HG03135 (cell line): Measurements from ENCODE around the gene APH1B.
A peak's percentile ranks its signal among the peaks of the same experiment; 100 is the strongest.

Experiments used
- ATAC-seq: cut with Tn5 transposase; IDR thresholded peaks from one replicate; pipeline ENCODE4 v1.9.1; 2021; ENCODE audit warnings: mild to moderate bottlenecking, moderate library complexity; ENCODE audit not compliant: unreplicated experiment

APH1B gene

DNA sequence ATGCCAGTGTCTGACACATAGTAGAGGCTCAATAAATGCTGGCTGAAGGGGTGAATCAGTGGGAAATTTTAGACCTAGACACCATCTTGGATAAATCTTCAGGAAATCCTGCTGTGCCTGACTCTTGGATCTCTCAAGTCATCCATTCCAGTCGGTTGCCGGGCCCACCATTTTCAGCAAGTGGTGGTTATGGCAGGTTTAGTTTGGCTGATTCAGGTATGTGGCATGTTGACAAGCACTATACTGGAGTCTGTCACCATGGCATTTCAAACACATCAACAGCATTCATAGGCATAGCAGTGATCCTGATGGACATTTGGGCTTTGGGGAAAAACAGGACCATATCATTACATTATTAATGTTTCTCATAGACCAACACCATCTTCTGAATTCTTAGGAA is 25.7 kb upstream of the APH1B start:
- ATAC-seq = no peak

DNA sequence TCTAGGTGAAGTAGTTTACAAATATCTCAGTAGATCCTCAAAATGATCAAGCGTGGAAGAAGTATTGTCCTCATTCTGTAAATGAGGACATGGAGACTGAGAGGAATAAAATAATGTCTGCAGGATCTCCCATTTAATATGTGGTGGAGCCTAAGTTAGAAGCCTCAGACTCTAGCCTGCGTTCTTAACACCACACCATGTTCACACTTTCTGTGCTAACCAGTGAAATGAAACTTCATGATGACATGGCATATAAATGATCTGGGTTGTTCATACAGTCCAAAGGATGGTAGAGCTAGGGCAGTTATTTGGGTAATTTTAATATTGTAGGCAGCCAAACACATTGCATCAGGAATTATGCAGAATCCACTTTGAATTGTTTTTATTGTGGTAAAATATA is 25.1 kb upstream of the APH1B start:
- ATAC-seq = no peak

DNA sequence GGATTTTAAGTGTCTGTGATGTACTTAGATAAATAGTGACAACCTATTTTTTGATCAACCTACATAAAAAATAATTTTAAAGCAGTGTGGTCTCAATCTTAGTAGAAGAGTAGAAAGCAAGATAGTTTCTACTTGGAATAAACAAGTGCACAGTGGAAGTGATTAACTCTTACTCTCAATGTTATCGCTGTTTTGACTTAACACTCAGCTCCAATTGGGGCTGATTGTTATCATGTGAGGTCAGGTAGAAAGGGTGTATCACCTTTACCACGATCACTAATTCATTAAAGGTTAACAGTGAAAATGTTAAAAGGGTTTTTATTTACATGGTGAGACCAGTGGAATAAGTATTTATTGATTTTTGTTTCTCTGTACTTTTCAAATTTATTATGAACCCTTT is 22.4 kb upstream of the APH1B start:
- no peak for ATAC-seq

GRCh38 chr15:63255489-63255990 is 21.9 kb upstream of the APH1B start:
- ATAC-seq = no peak

- no peak for ATAC-seq
These were observed 20.8 kb upstream of the APH1B start for GRCh38 chr15:63256433-63257274.

DNA sequence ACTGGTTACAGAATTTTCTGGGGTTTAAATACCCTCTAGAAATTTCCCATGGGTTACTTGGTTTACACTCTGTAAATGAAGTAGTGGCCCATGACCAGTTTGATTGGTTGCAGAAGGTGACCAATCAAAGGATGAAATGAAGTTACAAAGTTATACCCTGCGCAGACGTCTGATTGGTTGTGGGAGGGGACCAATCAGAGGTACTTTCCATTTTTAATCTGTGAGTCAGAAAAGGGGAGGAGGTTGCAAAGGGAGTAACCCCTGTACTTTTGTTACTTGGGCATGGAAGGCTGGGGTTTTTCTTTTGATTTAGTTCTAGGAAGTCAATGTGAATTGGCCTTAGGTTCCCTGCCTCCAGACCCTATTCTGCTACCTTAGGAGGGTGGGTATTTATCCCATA is 18.7 kb upstream of the APH1B start:
- ATAC-seq = no peak

DNA sequence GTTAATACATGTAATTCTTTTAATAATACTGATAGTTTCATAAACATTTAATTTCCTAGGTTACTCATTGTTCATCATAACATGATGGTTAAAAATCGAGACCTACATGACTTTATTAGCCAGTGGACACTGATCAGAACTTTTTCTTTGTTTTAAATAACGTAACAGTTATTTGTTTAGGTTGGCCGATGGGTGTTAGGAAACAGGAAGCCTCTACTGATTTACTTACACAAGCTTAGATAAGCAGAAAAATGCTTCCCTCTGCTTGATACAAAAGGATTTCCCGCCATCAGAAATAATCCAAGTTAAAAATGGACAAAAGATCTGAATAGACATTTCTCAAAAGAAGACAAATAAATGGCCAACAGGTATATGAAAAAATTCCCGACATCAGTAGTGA is 16.6 kb upstream of the APH1B start:
- ATAC-seq = no peak

DNA sequence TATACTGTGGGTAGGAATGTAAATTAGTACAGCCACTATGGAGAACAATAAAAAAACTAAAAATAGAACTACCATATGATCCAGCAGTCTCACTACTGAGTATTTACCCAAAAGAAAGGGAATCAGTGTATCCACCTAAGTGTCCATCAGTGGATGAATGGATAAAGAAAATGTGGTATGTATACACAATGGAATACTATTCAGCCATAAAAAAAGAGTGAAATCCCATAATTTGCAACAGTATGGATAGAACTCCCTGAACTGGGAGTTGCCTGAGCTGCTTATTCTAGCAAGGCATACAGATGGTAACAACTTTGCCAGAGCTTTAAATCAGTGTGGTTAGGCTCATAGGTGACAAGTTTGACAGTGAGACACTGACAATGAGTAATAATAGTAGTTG is 16.1 kb upstream of the APH1B start:
- no peak for ATAC-seq

- no peak for ATAC-seq
These were observed 13.9 kb upstream of the APH1B start for GRCh38 chr15:63263519-63263918.

DNA sequence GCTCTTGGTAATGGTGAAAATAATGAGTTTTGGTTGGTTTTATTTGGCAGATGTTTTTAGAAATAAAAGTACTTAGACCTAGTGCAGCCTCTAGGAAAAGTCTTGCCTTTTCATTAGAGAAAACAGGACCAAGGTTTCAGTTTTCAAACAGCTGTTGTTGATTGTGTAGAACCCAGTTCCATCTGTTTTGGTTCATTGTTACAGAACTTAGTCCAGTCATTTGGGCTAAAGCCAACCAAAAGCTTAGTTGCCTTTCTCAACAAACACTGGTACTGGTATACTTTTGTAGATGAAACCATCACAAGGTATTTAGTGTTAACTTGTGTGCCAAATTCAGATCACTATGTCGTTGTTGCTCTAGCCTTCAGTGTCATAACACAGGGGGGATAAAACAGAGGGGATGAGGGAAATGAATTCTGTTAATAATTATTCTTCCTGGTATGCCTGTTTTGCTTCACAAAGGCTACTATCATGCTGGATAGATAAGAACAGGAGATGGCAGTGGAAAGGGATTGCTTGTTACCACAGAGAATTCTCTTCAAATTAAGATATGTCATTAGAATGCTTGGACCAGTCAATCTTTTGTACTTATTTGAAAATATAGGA is 12.6 kb upstream of the APH1B start:
- ATAC-seq = no peak

GRCh38 chr15:63274427-63274826 is 3.0 kb upstream of the APH1B start:
- no peak for ATAC-seq

DNA sequence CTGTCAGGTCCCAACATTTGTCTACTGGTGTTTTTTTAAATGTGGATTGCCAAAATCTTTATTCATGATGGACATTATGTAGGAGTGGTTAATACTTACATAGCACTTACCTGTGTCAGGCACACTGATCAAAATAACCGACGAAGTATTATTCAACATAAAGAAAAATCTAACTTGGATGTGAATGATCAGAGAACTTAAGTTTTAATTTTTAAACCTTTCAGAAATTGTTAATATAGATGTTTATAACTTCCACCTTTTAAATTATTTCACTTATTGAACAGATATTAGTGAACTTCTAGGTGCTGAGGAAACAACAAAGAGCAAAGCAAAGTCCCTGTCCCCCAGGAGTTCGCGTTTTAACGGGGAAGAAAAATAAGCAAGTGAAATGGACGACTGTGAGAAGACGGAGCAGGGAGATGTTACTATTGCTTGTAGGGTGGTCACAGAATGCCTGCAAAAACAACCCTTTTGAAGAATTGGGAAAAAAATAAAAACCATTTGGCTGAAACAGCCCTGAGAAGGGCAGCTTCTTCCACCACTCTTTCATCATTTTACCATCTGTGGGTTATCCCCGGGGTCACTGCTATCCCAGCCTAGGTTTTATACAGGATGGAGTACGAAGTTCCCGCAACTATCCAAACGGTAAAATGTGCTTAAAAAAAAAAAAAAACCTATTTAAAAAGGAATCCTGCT is 915 bp upstream of the APH1B start:
- peak; percentile 20 for ATAC-seq

- no peak for ATAC-seq
These were observed 570 bp downstream of the APH1B start for GRCh38 chr15:63277893-63278456.

- ATAC-seq = no peak
These were observed 5.7 kb downstream of the APH1B start for GRCh38 chr15:63283126-63283525.

GRCh38 chr15:63284335-63284734 is 6.9 kb downstream of the APH1B start:
- no peak for ATAC-seq

DNA sequence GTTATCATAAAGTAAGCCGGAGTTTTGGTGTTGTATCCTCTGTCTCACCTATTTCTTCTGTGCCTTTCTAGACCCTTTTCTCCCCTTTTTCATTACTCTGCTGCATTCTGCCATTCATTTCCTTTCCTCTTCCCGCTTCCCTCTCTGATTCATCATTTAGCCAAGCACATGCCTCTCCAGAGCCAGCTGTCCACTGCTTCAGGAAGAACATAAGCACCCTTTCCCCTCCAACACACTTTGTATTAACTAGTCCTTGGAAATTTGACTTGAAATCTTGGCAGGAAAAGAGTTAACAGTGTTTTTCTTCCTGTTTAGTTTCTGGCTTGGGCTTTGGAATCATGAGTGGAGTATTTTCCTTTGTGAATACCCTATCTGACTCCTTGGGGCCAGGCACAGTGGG is 9.7 kb downstream of the APH1B start:
- ATAC-seq = no peak

GRCh38 chr15:63288342-63288741 is 10.9 kb downstream of the APH1B start:
- no peak for ATAC-seq

- ATAC-seq = no peak
These were observed 11.5 kb downstream of the APH1B start for GRCh38 chr15:63288778-63289378.

DNA sequence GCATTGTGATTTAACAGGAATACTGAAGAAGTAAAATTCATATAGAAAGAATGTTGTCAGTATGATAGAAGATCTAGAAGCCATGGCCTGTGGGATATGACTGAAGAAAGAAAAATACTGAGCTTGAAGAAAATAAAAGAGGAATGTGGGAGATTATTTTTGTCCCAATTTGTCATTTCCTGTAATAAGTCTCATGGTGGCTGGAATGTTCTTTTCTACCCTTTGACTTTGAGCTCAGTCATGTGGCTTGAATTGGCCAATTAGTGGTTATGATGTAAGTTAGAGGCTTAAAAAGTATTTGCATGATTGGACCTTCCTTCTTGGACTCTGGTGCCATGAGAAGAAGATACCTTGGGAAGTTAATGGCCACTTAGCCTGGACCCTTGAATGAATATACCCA is 14.1 kb downstream of the APH1B start:
- no peak for ATAC-seq

GRCh38 chr15:63292241-63292640 is 14.8 kb downstream of the APH1B start:
- no peak for ATAC-seq

DNA sequence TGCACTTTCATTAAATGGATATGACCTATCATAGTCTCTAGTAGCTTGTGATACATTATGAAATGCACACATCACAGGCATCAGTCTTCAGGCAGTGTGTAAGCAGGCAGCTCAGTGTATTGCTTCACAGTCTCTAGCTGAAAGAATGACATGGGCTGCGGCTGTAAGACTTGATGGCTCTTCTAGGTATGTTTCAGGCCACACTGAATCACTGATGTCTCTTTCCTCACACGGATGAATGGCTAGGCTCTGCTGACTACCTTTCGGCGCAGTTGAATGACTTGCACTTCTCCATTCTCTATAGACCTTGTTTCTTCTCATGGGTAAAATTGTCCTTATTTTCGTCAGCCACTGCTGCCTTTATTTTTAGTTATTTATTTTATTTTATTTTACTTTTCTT is 15.4 kb downstream of the APH1B start:
- no peak for ATAC-seq
